ENCODE results near the gene TMEM135.
A peak's percentile ranks its signal among the peaks of the same experiment; 100 is the strongest.
"Not testable (repeated sequence)": the region's sequence is repeated elsewhere in the genome, so short reads cannot be mapped to it uniquely, and the experiment has no call there.

TMEM135 gene

DNA sequence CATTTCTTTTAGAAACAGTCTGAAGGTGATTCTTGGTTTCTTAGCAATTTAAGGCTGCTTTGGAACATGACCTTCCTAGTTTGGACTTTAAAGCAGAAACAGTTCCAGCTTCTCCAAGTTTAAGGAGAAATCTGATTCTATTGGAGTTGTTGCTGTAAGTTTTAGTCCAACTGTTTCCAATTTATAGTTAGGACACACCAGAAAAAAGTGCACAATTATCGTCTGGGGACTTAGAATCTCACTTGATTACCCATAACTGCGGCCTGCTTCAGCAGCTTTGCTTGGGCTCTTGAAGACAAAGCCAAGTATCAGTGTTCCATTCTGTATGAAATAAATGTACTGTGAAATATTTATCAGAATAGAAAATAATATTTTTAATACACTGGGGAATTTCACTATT is 246.6 kb downstream of the TMEM135 start:
- H3K79me2 ChIP-seq (ENCODE audit: insufficient read depth, low read depth): no peaks in the 10 kb centered on the region
- H3K9ac ChIP-seq: no peak overlapping the region
- no peaks in the 10 kb centered on the region for H4K20me1 ChIP-seq (ENCODE audit: insufficient read depth)
- H3K4me3 ChIP-seq (IDR thresholded peaks at IDR 0.05; ENCODE audit: insufficient read depth, low read depth, low read length): no peak overlapping the region
- H3K4me2 ChIP-seq: no peak overlapping the region
- no peaks in the 10 kb centered on the region for H3K36me3 ChIP-seq (ENCODE audit: insufficient read depth)
- no peak overlapping the region for H3K27ac ChIP-seq
- TF ChIP-seq, protein P1, sequence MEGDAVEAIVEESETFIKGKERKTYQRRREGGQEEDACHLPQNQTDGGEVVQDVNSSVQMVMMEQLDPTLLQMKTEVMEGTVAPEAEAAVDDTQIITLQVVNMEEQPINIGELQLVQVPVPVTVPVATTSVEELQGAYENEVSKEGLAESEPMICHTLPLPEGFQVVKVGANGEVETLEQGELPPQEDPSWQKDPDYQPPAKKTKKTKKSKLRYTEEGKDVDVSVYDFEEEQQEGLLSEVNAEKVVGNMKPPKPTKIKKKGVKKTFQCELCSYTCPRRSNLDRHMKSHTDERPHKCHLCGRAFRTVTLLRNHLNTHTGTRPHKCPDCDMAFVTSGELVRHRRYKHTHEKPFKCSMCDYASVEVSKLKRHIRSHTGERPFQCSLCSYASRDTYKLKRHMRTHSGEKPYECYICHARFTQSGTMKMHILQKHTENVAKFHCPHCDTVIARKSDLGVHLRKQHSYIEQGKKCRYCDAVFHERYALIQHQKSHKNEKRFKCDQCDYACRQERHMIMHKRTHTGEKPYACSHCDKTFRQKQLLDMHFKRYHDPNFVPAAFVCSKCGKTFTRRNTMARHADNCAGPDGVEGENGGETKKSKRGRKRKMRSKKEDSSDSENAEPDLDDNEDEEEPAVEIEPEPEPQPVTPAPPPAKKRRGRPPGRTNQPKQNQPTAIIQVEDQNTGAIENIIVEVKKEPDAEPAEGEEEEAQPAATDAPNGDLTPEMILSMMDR (conservative IDR thresholded peaks at IDR 0.05; ENCODE audit: low read depth, low read length): no peak
- no peak overlapping the region for H2AFZ ChIP-seq (ENCODE audit: low read depth)
- H3K27me3 ChIP-seq (ENCODE audit: insufficient read depth, low read depth): no peaks in the 10 kb centered on the region
- H3K4me1 ChIP-seq (ENCODE audit: low read depth, poor library complexity, severe bottlenecking): no peaks in the 10 kb centered on the region

DNA sequence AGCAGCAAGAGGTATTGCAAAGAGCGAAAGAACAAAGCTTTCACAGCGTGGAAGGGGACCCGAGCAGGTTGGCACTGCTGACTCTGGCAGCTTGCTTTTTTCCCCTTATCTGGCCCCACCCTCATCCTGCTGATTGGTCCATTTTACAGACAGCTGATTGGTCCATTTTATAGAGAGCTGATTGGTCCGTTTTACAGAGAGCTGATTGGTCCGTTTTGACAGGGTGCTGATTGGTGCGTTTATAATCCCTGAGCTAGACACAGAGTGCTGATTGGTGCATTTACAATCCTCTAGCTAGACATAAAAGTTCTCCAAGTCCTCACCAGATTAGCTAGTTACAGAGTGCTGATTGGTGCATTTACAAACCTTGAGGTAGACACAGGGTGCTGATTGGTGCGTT is 247.9 kb downstream of the TMEM135 start:
- not testable (repeated sequence) for H3K4me2 ChIP-seq; H4K20me1 ChIP-seq (ENCODE audit: insufficient read depth); H3K36me3 ChIP-seq (ENCODE audit: insufficient read depth); H3K4me1 ChIP-seq (ENCODE audit: low read depth, poor library complexity, severe bottlenecking); H3K4me3 ChIP-seq (IDR thresholded peaks at IDR 0.05; ENCODE audit: insufficient read depth, low read depth, low read length); H2AFZ ChIP-seq (ENCODE audit: low read depth); H3K27me3 ChIP-seq (ENCODE audit: insufficient read depth, low read depth); H3K79me2 ChIP-seq (ENCODE audit: insufficient read depth, low read depth); H3K9ac ChIP-seq; H3K27ac ChIP-seq

DNA sequence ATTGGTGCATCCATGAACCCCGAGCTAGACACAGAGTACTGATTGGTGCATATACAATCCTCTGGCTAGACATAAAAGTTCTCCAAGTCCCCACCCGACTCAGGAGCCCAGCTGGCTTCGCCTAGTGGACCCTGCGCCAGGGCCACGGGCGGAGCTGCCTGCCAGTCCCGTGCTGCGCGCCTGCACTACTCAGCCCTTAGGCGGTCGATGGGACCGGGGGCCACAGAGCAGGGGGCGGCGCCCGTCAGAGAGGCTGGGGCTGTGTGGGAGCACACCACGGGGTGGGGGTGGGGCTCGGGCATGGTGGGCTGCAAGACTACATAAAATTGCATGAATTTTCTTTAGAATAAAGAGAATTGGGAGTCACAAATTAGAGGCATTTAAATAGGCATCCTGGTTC is 248.6 kb downstream of the TMEM135 start:
- H3K79me2 ChIP-seq (ENCODE audit: insufficient read depth, low read depth): no peaks in the 10 kb centered on the region
- no peak overlapping the region for H3K27ac ChIP-seq
- no peaks in the 10 kb centered on the region for H3K36me3 ChIP-seq (ENCODE audit: insufficient read depth)
- no peak overlapping the region for H3K9ac ChIP-seq
- no peak overlapping the region for H3K4me3 ChIP-seq (IDR thresholded peaks at IDR 0.05; ENCODE audit: insufficient read depth, low read depth, low read length)
- TF ChIP-seq, protein P1 (conservative IDR thresholded peaks at IDR 0.05; ENCODE audit: low read depth, low read length): no peak
- no peaks in the 10 kb centered on the region for H3K27me3 ChIP-seq (ENCODE audit: insufficient read depth, low read depth)
- H4K20me1 ChIP-seq (ENCODE audit: insufficient read depth): no peaks in the 10 kb centered on the region
- H3K4me1 ChIP-seq (ENCODE audit: low read depth, poor library complexity, severe bottlenecking): no peaks in the 10 kb centered on the region
- H2AFZ ChIP-seq (ENCODE audit: low read depth): no peak overlapping the region
- no peak overlapping the region for H3K4me2 ChIP-seq

DNA sequence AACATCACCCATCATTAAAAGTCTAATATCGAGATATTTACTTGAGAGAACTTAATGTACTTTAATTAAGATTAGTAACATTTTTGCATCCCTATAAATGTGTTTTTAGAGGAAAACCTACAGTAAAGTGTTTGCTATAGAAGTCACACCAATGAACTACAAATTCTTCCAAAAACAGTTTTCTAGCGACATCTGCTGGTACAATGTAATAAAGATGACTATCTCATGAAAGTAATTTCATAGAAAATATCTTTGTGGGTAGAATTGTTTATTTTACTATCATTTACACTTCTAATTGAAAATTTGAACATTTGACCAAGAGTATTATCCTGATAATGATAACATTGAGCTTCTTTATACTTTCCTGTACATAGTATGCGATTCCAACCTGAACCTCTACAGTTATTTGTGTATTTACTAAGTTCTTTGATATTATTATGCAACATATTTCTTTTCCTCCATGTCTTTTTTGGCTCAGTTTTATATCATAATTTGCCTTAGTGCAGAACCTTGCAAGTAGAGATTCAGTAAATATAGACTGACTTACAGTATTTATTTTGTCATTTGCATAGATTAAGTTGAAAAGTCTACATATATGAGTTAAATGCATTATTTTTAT is 252.7 kb downstream of the TMEM135 start:
- Histone ChIP-seq H3K36me3 (ENCODE audit: insufficient read depth) (no peaks in the 10 kb centered on the region), H3K4me2 (no peak overlapping the region), H3K9ac (no peak overlapping the region), H3K79me2 (ENCODE audit: insufficient read depth, low read depth) (no peaks in the 10 kb centered on the region), H3K27me3 (ENCODE audit: insufficient read depth, low read depth) (no peaks in the 10 kb centered on the region), H3K4me3 (IDR thresholded peaks at IDR 0.05; ENCODE audit: insufficient read depth, low read depth, low read length) (no peak overlapping the region), H3K27ac (no peak overlapping the region), H4K20me1 (ENCODE audit: insufficient read depth) (no peaks in the 10 kb centered on the region), H2AFZ (ENCODE audit: low read depth) (no peak overlapping the region), H3K4me1 (ENCODE audit: low read depth, poor library complexity, severe bottlenecking) (no peaks in the 10 kb centered on the region)
- TF ChIP-seq, protein P1 (conservative IDR thresholded peaks at IDR 0.05; ENCODE audit: low read depth, low read length): peak; percentile 71

DNA sequence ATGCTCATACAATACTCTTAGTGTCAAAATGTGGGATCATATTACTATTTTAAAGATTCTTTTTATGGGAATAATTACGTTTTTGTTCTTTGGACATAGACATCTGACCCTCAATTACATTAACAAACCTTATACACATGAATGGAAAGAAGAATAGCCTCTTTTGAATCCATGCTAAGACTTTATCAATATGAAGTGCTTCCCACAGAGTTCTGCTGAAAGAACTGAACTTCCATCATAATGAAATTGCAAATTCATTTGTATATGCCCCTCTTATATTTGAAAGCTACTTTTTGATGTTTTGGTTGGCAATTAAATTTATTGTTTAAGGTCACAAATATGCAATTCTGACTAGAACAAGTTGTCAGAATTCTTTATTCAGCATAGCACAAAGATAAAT is 254.9 kb downstream of the TMEM135 start:
- Histone ChIP-seq H3K36me3 (ENCODE audit: insufficient read depth) (no peaks in the 10 kb centered on the region), H3K9ac (no peak overlapping the region), H3K27ac (no peak overlapping the region), H4K20me1 (ENCODE audit: insufficient read depth) (no peaks in the 10 kb centered on the region), H3K4me3 (IDR thresholded peaks at IDR 0.05; ENCODE audit: insufficient read depth, low read depth, low read length) (no peak overlapping the region), H2AFZ (ENCODE audit: low read depth) (no peak overlapping the region), H3K79me2 (ENCODE audit: insufficient read depth, low read depth) (no peaks in the 10 kb centered on the region), H3K4me2 (no peak overlapping the region), H3K27me3 (ENCODE audit: insufficient read depth, low read depth) (no peaks in the 10 kb centered on the region), H3K4me1 (ENCODE audit: low read depth, poor library complexity, severe bottlenecking) (no peaks in the 10 kb centered on the region)
- TF ChIP-seq, protein P1 (conservative IDR thresholded peaks at IDR 0.05; ENCODE audit: low read depth, low read length): no peak

Data from KMS-11 (cell line).